ENCODE data around the gene CLK3.
A peak's percentile ranks its signal among the peaks of the same experiment; 100 is the strongest.

Gene CLK3

GRCh38 chr15:74624020-74624602 is 8.5 kb downstream of the CLK3 start:
- no peak overlapping the region for H2AK5ac ChIP-seq (ENCODE audit: low read length, severe bottlenecking)
- peaks cover 67% of the 10 kb centered on the region for H3K79me1 ChIP-seq (replicated peaks; ENCODE audit: low read length, poor library complexity, severe bottlenecking)
- no peak overlapping the region for H2BK5ac ChIP-seq (ENCODE audit: low read depth, low read length, poor library complexity, severe bottlenecking)
- no peak overlapping the region for H2BK12ac ChIP-seq (ENCODE audit: low read length in 2 of 2)
- H3K4ac ChIP-seq (ENCODE audit: low read depth in 1 of 2, low read length in 2 of 2) = no peak overlapping the region
- DNase-seq = no peak
- no peak overlapping the region for H3K23ac ChIP-seq (ENCODE audit: low read length in 2 of 2)
- H2AFZ ChIP-seq (ENCODE audit: low read depth, low read length) = no peak overlapping the region
- no peak overlapping the region for H3K4me3 ChIP-seq (ENCODE audit: insufficient read depth in 1 of 2, low read depth in 1 of 2, low read length in 2 of 2)
- no peak overlapping the region for H3K4me2 ChIP-seq (ENCODE audit: low read length, poor library complexity, severe bottlenecking)
- no peak overlapping the region for H3K27ac ChIP-seq (ENCODE audit: low read length, poor library complexity, severe bottlenecking)
- H3K4me1 ChIP-seq (ENCODE audit: control insufficient read depth, insufficient read depth, low read depth, low read length) = peaks cover 5% of the 10 kb centered on the region
- no peak overlapping the region for H2BK120ac ChIP-seq (ENCODE audit: low read depth, low read length)
- H3K9ac ChIP-seq (ENCODE audit: low read length) = no peak overlapping the region
- H4K91ac ChIP-seq (ENCODE audit: low read length) = no peak overlapping the region
- no peak overlapping the region for H4K8ac ChIP-seq (ENCODE audit: low read length)
- no peak overlapping the region for H2BK15ac ChIP-seq (ENCODE audit: low read depth, poor library complexity, severe bottlenecking)
- no peak overlapping the region for H3K14ac ChIP-seq (ENCODE audit: low read length in 2 of 2)
- H3K18ac ChIP-seq (ENCODE audit: low read depth in 1 of 2, low read length in 2 of 2) = no peak overlapping the region
- H3K9me3 ChIP-seq (ENCODE audit: control insufficient read depth, low read length) = no peaks in the 10 kb centered on the region
- peaks cover 100% of the 10 kb centered on the region in 2 experiments for H3K36me3 ChIP-seq (ENCODE audit: control insufficient read depth in 1 of 2, insufficient read depth in 2 of 2, low read depth in 1 of 2, low read length in 2 of 2)
- no peaks in the 10 kb centered on the region for H3K27me3 ChIP-seq (ENCODE audit: control insufficient read depth in 1 of 2, insufficient read depth in 1 of 2, low read length in 2 of 2)
- 83% methylated on average over 7 of the region's 7 CpGs for WGBS

GRCh38 chr15:74625693-74626092 is 10.1 kb downstream of the CLK3 start:
- 92% methylated on average over 6 of the region's 6 CpGs for WGBS
- H3K4ac ChIP-seq (ENCODE audit: low read depth in 1 of 2, low read length in 2 of 2) = no peak overlapping the region
- H3K27me3 ChIP-seq (ENCODE audit: control insufficient read depth in 1 of 2, insufficient read depth in 1 of 2, low read length in 2 of 2) = no peaks in the 10 kb centered on the region
- no peak overlapping the region for H2AFZ ChIP-seq (ENCODE audit: low read depth, low read length)
- no peak overlapping the region for H3K23ac ChIP-seq (ENCODE audit: low read length in 2 of 2)
- no peak overlapping the region for H2BK5ac ChIP-seq (ENCODE audit: low read depth, low read length, poor library complexity, severe bottlenecking)
- no peak overlapping the region for H2BK15ac ChIP-seq (ENCODE audit: low read depth, poor library complexity, severe bottlenecking)
- no peak overlapping the region for H2BK12ac ChIP-seq (ENCODE audit: low read length in 2 of 2)
- no peak overlapping the region for H3K14ac ChIP-seq (ENCODE audit: low read length in 2 of 2)
- H3K36me3 ChIP-seq (ENCODE audit: control insufficient read depth in 1 of 2, insufficient read depth in 2 of 2, low read depth in 1 of 2, low read length in 2 of 2) = peaks cover 100% of the 10 kb centered on the region in 2 experiments
- no peak overlapping the region for H3K4me2 ChIP-seq (ENCODE audit: low read length, poor library complexity, severe bottlenecking)
- H3K18ac ChIP-seq (ENCODE audit: low read depth in 1 of 2, low read length in 2 of 2) = no peak overlapping the region
- H3K27ac ChIP-seq (ENCODE audit: low read length, poor library complexity, severe bottlenecking) = no peak overlapping the region
- H4K8ac ChIP-seq (ENCODE audit: low read length) = no peak overlapping the region
- no peaks in the 10 kb centered on the region for H3K9me3 ChIP-seq (ENCODE audit: control insufficient read depth, low read length)
- H4K91ac ChIP-seq (ENCODE audit: low read length) = no peak overlapping the region
- no peak overlapping the region for H3K9ac ChIP-seq (ENCODE audit: low read length)
- H3K4me1 ChIP-seq (ENCODE audit: control insufficient read depth, insufficient read depth, low read depth, low read length) = peaks cover 4% of the 10 kb centered on the region
- DNase-seq = no peak
- peaks cover 60% of the 10 kb centered on the region for H3K79me1 ChIP-seq (replicated peaks; ENCODE audit: low read length, poor library complexity, severe bottlenecking)
- H2BK120ac ChIP-seq (ENCODE audit: low read depth, low read length) = no peak overlapping the region
- H3K4me3 ChIP-seq (ENCODE audit: insufficient read depth in 1 of 2, low read depth in 1 of 2, low read length in 2 of 2) = no peak overlapping the region
- H2AK5ac ChIP-seq (ENCODE audit: low read length, severe bottlenecking) = no peak overlapping the region

- H4K91ac ChIP-seq (ENCODE audit: low read length) = no peak overlapping the region
- no peak overlapping the region for H2BK12ac ChIP-seq (ENCODE audit: low read length in 2 of 2)
- no peak overlapping the region for H2BK15ac ChIP-seq (ENCODE audit: low read depth, poor library complexity, severe bottlenecking)
- no peaks in the 10 kb centered on the region for H3K27me3 ChIP-seq (ENCODE audit: control insufficient read depth in 1 of 2, insufficient read depth in 1 of 2, low read length in 2 of 2)
- 98% methylated on average over 7 of the region's 7 CpGs for WGBS
- no peak overlapping the region for H2BK120ac ChIP-seq (ENCODE audit: low read depth, low read length)
- peaks cover 59% of the 10 kb centered on the region for H3K79me1 ChIP-seq (replicated peaks; ENCODE audit: low read length, poor library complexity, severe bottlenecking)
- DNase-seq = no peak
- H2AK5ac ChIP-seq (ENCODE audit: low read length, severe bottlenecking) = no peak overlapping the region
- H3K9ac ChIP-seq (ENCODE audit: low read length) = no peak overlapping the region
- H3K36me3 ChIP-seq (ENCODE audit: control insufficient read depth in 1 of 2, insufficient read depth in 2 of 2, low read depth in 1 of 2, low read length in 2 of 2) = peaks cover 98 to 100% of the 10 kb centered on the region in 2 experiments
- no peak overlapping the region for H3K23ac ChIP-seq (ENCODE audit: low read length in 2 of 2)
- H2AFZ ChIP-seq (ENCODE audit: low read depth, low read length) = no peak overlapping the region
- H3K4me1 ChIP-seq (ENCODE audit: control insufficient read depth, insufficient read depth, low read depth, low read length) = peaks cover 2% of the 10 kb centered on the region
- no peak overlapping the region for H4K8ac ChIP-seq (ENCODE audit: low read length)
- no peak overlapping the region for H3K4me3 ChIP-seq (ENCODE audit: insufficient read depth in 1 of 2, low read depth in 1 of 2, low read length in 2 of 2)
- no peak overlapping the region for H3K18ac ChIP-seq (ENCODE audit: low read depth in 1 of 2, low read length in 2 of 2)
- H3K4me2 ChIP-seq (ENCODE audit: low read length, poor library complexity, severe bottlenecking) = no peak overlapping the region
- no peak overlapping the region for H3K14ac ChIP-seq (ENCODE audit: low read length in 2 of 2)
- no peak overlapping the region for H3K27ac ChIP-seq (ENCODE audit: low read length, poor library complexity, severe bottlenecking)
- H3K4ac ChIP-seq (ENCODE audit: low read depth in 1 of 2, low read length in 2 of 2) = no peak overlapping the region
- no peaks in the 10 kb centered on the region for H3K9me3 ChIP-seq (ENCODE audit: control insufficient read depth, low read length)
- no peak overlapping the region for H2BK5ac ChIP-seq (ENCODE audit: low read depth, low read length, poor library complexity, severe bottlenecking)
Observed at GRCh38 chr15:74626336-74626735, 10.7 kb downstream of the CLK3 start.

GRCh38 chr15:74626752-74627692 is 11.4 kb downstream of the CLK3 start:
- no peak overlapping the region for H2AK5ac ChIP-seq (ENCODE audit: low read length, severe bottlenecking)
- no peak overlapping the region for H3K14ac ChIP-seq (ENCODE audit: low read length in 2 of 2)
- peaks cover 96 to 99% of the 10 kb centered on the region in 2 experiments for H3K36me3 ChIP-seq (ENCODE audit: control insufficient read depth in 1 of 2, insufficient read depth in 2 of 2, low read depth in 1 of 2, low read length in 2 of 2)
- no peak overlapping the region for H2BK12ac ChIP-seq (ENCODE audit: low read length in 2 of 2)
- H3K4me2 ChIP-seq (ENCODE audit: low read length, poor library complexity, severe bottlenecking) = no peak overlapping the region
- WGBS = over 99% methylated on average over 8 of the region's 10 CpGs
- H3K18ac ChIP-seq (ENCODE audit: low read depth in 1 of 2, low read length in 2 of 2) = no peak overlapping the region
- no peak overlapping the region for H2AFZ ChIP-seq (ENCODE audit: low read depth, low read length)
- no peak overlapping the region for H2BK15ac ChIP-seq (ENCODE audit: low read depth, poor library complexity, severe bottlenecking)
- no peak overlapping the region for H2BK120ac ChIP-seq (ENCODE audit: low read depth, low read length)
- peaks cover 54% of the 10 kb centered on the region for H3K79me1 ChIP-seq (replicated peaks; ENCODE audit: low read length, poor library complexity, severe bottlenecking)
- no peak overlapping the region for H4K91ac ChIP-seq (ENCODE audit: low read length)
- H3K4ac ChIP-seq (ENCODE audit: low read depth in 1 of 2, low read length in 2 of 2) = no peak overlapping the region
- no peak overlapping the region for H4K8ac ChIP-seq (ENCODE audit: low read length)
- no peaks in the 10 kb centered on the region for H3K27me3 ChIP-seq (ENCODE audit: control insufficient read depth in 1 of 2, insufficient read depth in 1 of 2, low read length in 2 of 2)
- no peak for DNase-seq
- H3K23ac ChIP-seq (ENCODE audit: low read length in 2 of 2) = peak overlapping the region in 1 of 2 experiments; percentile 27
- no peaks in the 10 kb centered on the region for H3K4me1 ChIP-seq (ENCODE audit: control insufficient read depth, insufficient read depth, low read depth, low read length)
- H3K9ac ChIP-seq (ENCODE audit: low read length) = no peak overlapping the region
- H3K4me3 ChIP-seq (ENCODE audit: insufficient read depth in 1 of 2, low read depth in 1 of 2, low read length in 2 of 2) = no peak overlapping the region
- no peak overlapping the region for H3K27ac ChIP-seq (ENCODE audit: low read length, poor library complexity, severe bottlenecking)
- no peaks in the 10 kb centered on the region for H3K9me3 ChIP-seq (ENCODE audit: control insufficient read depth, low read length)
- no peak overlapping the region for H2BK5ac ChIP-seq (ENCODE audit: low read depth, low read length, poor library complexity, severe bottlenecking)
